ENCODE measurements around the gene CLSTN2.

GRCh38 chr3:139979991-139980390 lies 45.0 kb downstream of the CLSTN2 start:
- no peak for TF ChIP-seq CTCF (IDR thresholded peaks at IDR 0.05)
- TF ChIP-seq POLR2A (IDR thresholded peaks at IDR 0.05) = no peak
- no peak for TF ChIP-seq EP300 (IDR thresholded peaks at IDR 0.05)
